Mesenchymal stem cell (in vitro differentiated cells and primary cell): ENCODE data around the gene OPTC.

Experiments used
- DNase-seq: peaks from one replicate; pipeline ENCODE4 v3.0.0-alpha.2; 2013
- H2AFZ ChIP-seq: one replicate; pipeline ENCODE4 v1.6.1; 2013; ENCODE audit warnings: low read depth, mild to moderate bottlenecking, control low read depth, inconsistent platforms, low read length, moderate library complexity
- H2AK5ac ChIP-seq: 2 replicates; pipeline ENCODE4 v1.6.1; 2013; ENCODE audit warnings: low read length, moderate library complexity, mild to moderate bottlenecking, inconsistent platforms; ENCODE audit not compliant: severe bottlenecking
- H2BK120ac ChIP-seq: one replicate; pipeline ENCODE4 v1.6.1; 2013; ENCODE audit warnings: low read depth, mild to moderate bottlenecking, inconsistent platforms, low read length, moderate library complexity
- H2BK12ac ChIP-seq, 2 experiments: one replicate each; pipeline ENCODE4 v1.6.1; 2013; ENCODE audit warnings: inconsistent platforms in 2 of 2, low read length in 2 of 2, mild to moderate bottlenecking in 2 of 2, moderate library complexity in 2 of 2, control low read depth in 1 of 2
- H2BK15ac ChIP-seq: one replicate; pipeline ENCODE4 v1.6.1; 2013; ENCODE audit warnings: mild to moderate bottlenecking, low read depth, inconsistent platforms; ENCODE audit not compliant: poor library complexity, severe bottlenecking
- H2BK5ac ChIP-seq: 2 replicates; pipeline ENCODE4 v1.6.1; 2013; ENCODE audit warnings: low read depth, mild to moderate bottlenecking, low read length, control low read depth, inconsistent platforms; ENCODE audit not compliant: poor library complexity, severe bottlenecking
- H3K14ac ChIP-seq, 2 experiments: one replicate each; pipeline ENCODE4 v1.6.1; 2013; ENCODE audit warnings: inconsistent platforms in 2 of 2, low read length in 2 of 2, control low read depth in 1 of 2, mild to moderate bottlenecking in 1 of 2, moderate library complexity in 1 of 2
- H3K18ac ChIP-seq, 2 experiments: one replicate each; pipeline ENCODE4 v1.6.1; 2013; ENCODE audit warnings: inconsistent platforms in 2 of 2, low read length in 2 of 2, control low read depth in 1 of 2, low read depth in 1 of 2, mild to moderate bottlenecking in 1 of 2
- H3K23ac ChIP-seq, 2 experiments: one replicate each; pipeline ENCODE4 v1.6.1; 2013; ENCODE audit warnings: inconsistent platforms in 2 of 2, low read length in 2 of 2, mild to moderate bottlenecking in 2 of 2, moderate library complexity in 2 of 2, control low read depth in 1 of 2
- H3K27ac ChIP-seq: 2 replicates; pipeline ENCODE4 v1.5.1; 2013; ENCODE audit warnings: mild to moderate bottlenecking, moderate library complexity, low read length, control low read depth, inconsistent platforms; ENCODE audit not compliant: poor library complexity, severe bottlenecking
- H3K27me3 ChIP-seq, 2 experiments: 2 replicates each; pipeline versions ENCODE4 v1.6.1 to v1.7.0; 2013; ENCODE audit warnings: low read length in 2 of 2, mild to moderate bottlenecking in 2 of 2, moderate library complexity in 2 of 2, control low read depth in 1 of 2, inconsistent platforms in 1 of 2; ENCODE audit not compliant: control insufficient read depth in 1 of 2, insufficient read depth in 1 of 2
- H3K36me3 ChIP-seq, 2 experiments: 2 replicates each; pipeline versions ENCODE4 v1.6.1 to v1.7.0; 2013; ENCODE audit warnings: low read length in 2 of 2, control low read depth in 1 of 2, inconsistent platforms in 1 of 2, low read depth in 1 of 2, mild to moderate bottlenecking in 1 of 2; ENCODE audit not compliant: insufficient read depth in 2 of 2, control insufficient read depth in 1 of 2
- H3K4ac ChIP-seq, 2 experiments: one replicate each; pipeline ENCODE4 v1.6.1; 2013; ENCODE audit warnings: inconsistent platforms in 2 of 2, low read length in 2 of 2, mild to moderate bottlenecking in 2 of 2, moderate library complexity in 2 of 2, control low read depth in 1 of 2, low read depth in 1 of 2
- H3K4me1 ChIP-seq: 2 replicates; pipeline ENCODE4 v1.6.1; 2013; ENCODE audit warnings: low read depth, low read length, control low read depth; ENCODE audit not compliant: control insufficient read depth, insufficient read depth
- H3K4me2 ChIP-seq: 2 replicates; pipeline ENCODE4 v1.6.1; 2013; ENCODE audit warnings: low read length, mild to moderate bottlenecking, inconsistent platforms; ENCODE audit not compliant: poor library complexity, severe bottlenecking
- H3K4me3 ChIP-seq, 2 experiments: 2 replicates each; pipeline versions ENCODE4 v1.5.1 to v1.7.0; 2013; ENCODE audit warnings: low read length in 2 of 2, mild to moderate bottlenecking in 2 of 2, control low read depth in 1 of 2, low read depth in 1 of 2; ENCODE audit not compliant: insufficient read depth in 1 of 2
- H3K79me1 ChIP-seq: replicated peaks from 2 replicates; pipeline ENCODE4 v1.6.1; 2013; ENCODE audit warnings: mild to moderate bottlenecking, control low read depth, low read length, inconsistent platforms; ENCODE audit not compliant: poor library complexity, severe bottlenecking
- H3K9ac ChIP-seq: 2 replicates; pipeline ENCODE4 v1.7.0; 2013; ENCODE audit warnings: mild to moderate bottlenecking, low read length, moderate library complexity
- H3K9me3 ChIP-seq: 2 replicates; pipeline ENCODE4 v1.7.0; 2013; ENCODE audit warnings: mild to moderate bottlenecking, low read length; ENCODE audit not compliant: control insufficient read depth
- H4K8ac ChIP-seq: one replicate; pipeline ENCODE4 v1.6.1; 2013; ENCODE audit warnings: inconsistent platforms, mild to moderate bottlenecking, low read length, moderate library complexity
- H4K91ac ChIP-seq: one replicate; pipeline ENCODE4 v1.6.1; 2013; ENCODE audit warnings: mild to moderate bottlenecking, low read length, inconsistent platforms
- WGBS: methylation state at CpG from one replicate; pipeline ENCODE4 v1.1.7; 2013; ENCODE audit warnings: mixed read lengths; 5-methylcytosine and 5-hydroxymethylcytosine counted together

Gene OPTC

GRCh38 chr1:203547147-203547546, 53.2 kb downstream of the OPTC start:
- no peak overlapping the region for H2AFZ ChIP-seq

GRCh38 chr1:203547771-203548421, 53.9 kb downstream of the OPTC start:
- Histone ChIP-seq H3K79me1 (no peaks in the 10 kb centered on the region), H3K27me3 (no peaks in the 10 kb centered on the region)
- WGBS, result 88% methylated on average over 8 of the region's 8 CpGs

More at GRCh38 chr1:203547147-203547546, 53.2 kb downstream of the OPTC start:
- H3K27me3 ChIP-seq, result no peaks in the 10 kb centered on the region
- H3K9ac ChIP-seq, result peak overlapping the region; percentile 51
- H3K9me3 ChIP-seq, result no peaks in the 10 kb centered on the region
- no peaks in the 10 kb centered on the region for H3K79me1 ChIP-seq
- H2BK5ac ChIP-seq, result no peak overlapping the region
- H3K36me3 ChIP-seq, result no peaks in the 10 kb centered on the region
- no peak overlapping the region for H2BK15ac ChIP-seq
- no peak overlapping the region for H2BK12ac ChIP-seq
- no peaks in the 10 kb centered on the region for H3K4me1 ChIP-seq
- no peak overlapping the region for H3K27ac ChIP-seq
- H3K4ac ChIP-seq, result no peak overlapping the region
- no peak overlapping the region for H4K8ac ChIP-seq
- H3K23ac ChIP-seq, result no peak overlapping the region
- peak; percentile 33 for DNase-seq
- H3K4me2 ChIP-seq, result no peak overlapping the region
- H3K4me3 ChIP-seq, result no peak overlapping the region
- WGBS, result 100% methylated on average over 2 of the region's 4 CpGs
- H4K91ac ChIP-seq, result no peak overlapping the region
- H3K18ac ChIP-seq, result no peak overlapping the region
- H3K14ac ChIP-seq, result no peak overlapping the region
- H2BK120ac ChIP-seq, result no peak overlapping the region
- no peak overlapping the region for H2AK5ac ChIP-seq

GRCh38 chr1:203548892-203549291, 54.9 kb downstream of the OPTC start:
- no peak overlapping the region for H3K27ac ChIP-seq
- H3K79me1 ChIP-seq, result no peaks in the 10 kb centered on the region
- H2BK120ac ChIP-seq, result no peak overlapping the region
- H3K36me3 ChIP-seq, result no peaks in the 10 kb centered on the region
- no peak overlapping the region for H2BK12ac ChIP-seq
- no peak overlapping the region for H3K23ac ChIP-seq
- no peak overlapping the region for H3K18ac ChIP-seq
- no peak for DNase-seq
- H3K27me3 ChIP-seq, result no peaks in the 10 kb centered on the region
- H3K14ac ChIP-seq, result no peak overlapping the region
- no peak overlapping the region for H2BK15ac ChIP-seq
- H3K4me2 ChIP-seq, result no peak overlapping the region
- no peak overlapping the region for H2AFZ ChIP-seq
- no peak overlapping the region for H2BK5ac ChIP-seq
- no peak overlapping the region for H4K8ac ChIP-seq
- WGBS, result 90% methylated on average over 2 of the region's 2 CpGs
- no peaks in the 10 kb centered on the region for H3K4me1 ChIP-seq
- peak overlapping the region; percentile 68 for H3K9ac ChIP-seq
- H3K4ac ChIP-seq, result no peak overlapping the region
- no peaks in the 10 kb centered on the region for H3K9me3 ChIP-seq
- no peak overlapping the region for H4K91ac ChIP-seq
- H3K4me3 ChIP-seq, result peak overlapping the region in 1 of 2 experiments; percentile 41
- H2AK5ac ChIP-seq, result no peak overlapping the region

More at GRCh38 chr1:203547771-203548421, 53.9 kb downstream of the OPTC start:
- Histone ChIP-seq H3K27ac (no peak overlapping the region), H3K4me2 (no peak overlapping the region), H3K9ac (peak overlapping the region; percentile 51), H3K9me3 (no peaks in the 10 kb centered on the region), H4K8ac (no peak overlapping the region), H2BK5ac (no peak overlapping the region), H3K4me3 (peak overlapping the region in 1 of 2 experiments; percentile 10), H2BK15ac (no peak overlapping the region), H3K23ac (no peak overlapping the region), H2BK12ac (peak overlapping the region in 1 of 2 experiments; percentile 59), H2BK120ac (no peak overlapping the region), H3K18ac (no peak overlapping the region), H2AK5ac (no peak overlapping the region), H3K4me1 (no peaks in the 10 kb centered on the region), H4K91ac (no peak overlapping the region), H3K14ac (no peak overlapping the region), H3K4ac (no peak overlapping the region), H2AFZ (no peak overlapping the region), H3K36me3 (no peaks in the 10 kb centered on the region)
- DNase-seq, result no peak

GRCh38 chr1:203549309-203549708, 55.4 kb downstream of the OPTC start:
- no peak overlapping the region for H2AFZ ChIP-seq

More at GRCh38 chr1:203549309-203549708, 55.4 kb downstream of the OPTC start:
- Histone ChIP-seq H2BK5ac (no peak overlapping the region), H3K27me3 (no peaks in the 10 kb centered on the region), H2AK5ac (no peak overlapping the region), H2BK120ac (no peak overlapping the region), H3K9ac (peak overlapping the region; percentile 68), H3K4me2 (no peak overlapping the region), H2BK12ac (peak overlapping the region in 1 of 2 experiments; percentile 77), H3K9me3 (no peaks in the 10 kb centered on the region), H4K8ac (no peak overlapping the region), H3K4ac (no peak overlapping the region), H3K14ac (no peak overlapping the region), H3K27ac (no peak overlapping the region), H3K79me1 (no peaks in the 10 kb centered on the region), H3K4me1 (no peaks in the 10 kb centered on the region), H3K23ac (no peak overlapping the region), H4K91ac (no peak overlapping the region), H3K18ac (no peak overlapping the region), H3K4me3 (peak overlapping the region in 1 of 2 experiments; percentile 31), H3K36me3 (no peaks in the 10 kb centered on the region), H2BK15ac (no peak overlapping the region)
- no peak for DNase-seq
- WGBS, result 97% methylated on average over 2 of the region's 2 CpGs
